Measurements from ENCODE around the gene KRT12. TPM values are rescaled to one million over a fixed set of nuclear protein-coding genes. Genes with fewer than 3 reads are reported as not detected.

Gene KRT12
- polyA plus RNA-seq, 1 donor (not counting 4 experiments of a cell fraction or from before 2014, with no cell fraction given) = not detected

GRCh38 chr17:40843242-40843641 is 23.8 kb downstream of the KRT12 start:
- TF ChIP-seq EZH2 (IDR thresholded peaks at IDR 0.05; ENCODE audit: low read length) = no peak
- no peak for TF ChIP-seq CTCF (optimal IDR thresholded peaks at IDR 0.05 in 1 of 3, IDR thresholded peaks at IDR 0.05 in 1 of 3, conservative IDR thresholded peaks at IDR 0.05 in 1 of 3; ENCODE audit: extremely low read depth in 1 of 3, insufficient read depth in 2 of 3, low read length in 3 of 3)
- no peaks in the 10 kb centered on the region for H3K27me3 ChIP-seq (ENCODE audit: control insufficient read depth, extremely low read depth, insufficient read depth, low read length)
- no peaks in the 10 kb centered on the region for H3K9me3 ChIP-seq (ENCODE audit: control insufficient read depth, low read depth, low read length)
- DNase-seq (ENCODE audit: low read depth, low spot score) = no peak
- dilution Hi-C loops (cut with MboI; ENCODE audit: extremely low pct_ligation_motif_present, low sequenced_read_pairs) = no loop called here
- no peak overlapping the region for H3K9ac ChIP-seq (ENCODE audit: control insufficient read depth, extremely low read depth, insufficient read depth, low read length)
- FAIRE-seq = no peak
- H4K20me1 ChIP-seq (ENCODE audit: control insufficient read depth, extremely low read depth, insufficient read depth, low read length) = no peaks in the 10 kb centered on the region
- H3K27ac ChIP-seq (ENCODE audit: control insufficient read depth, insufficient read depth, low read length) = no peak overlapping the region
- H3K4me2 ChIP-seq (ENCODE audit: control insufficient read depth, extremely low read depth, insufficient read depth, low read depth, low read length) = no peak overlapping the region
- no peak overlapping the region for H2AFZ ChIP-seq (ENCODE audit: control insufficient read depth, low read length)
- H3K4me1 ChIP-seq (ENCODE audit: control insufficient read depth, extremely low read depth, insufficient read depth, low read length) = no peaks in the 10 kb centered on the region
- H3K4me3 ChIP-seq (ENCODE audit: control insufficient read depth in 2 of 3, extremely low read depth in 1 of 3, insufficient read depth in 2 of 3, low read depth in 1 of 3, low read length in 3 of 3) = no peak overlapping the region
- H3K36me3 ChIP-seq (ENCODE audit: control insufficient read depth in 2 of 2, extremely low read depth in 1 of 2, insufficient read depth in 2 of 2, low read length in 2 of 2) = no peaks in the 10 kb centered on the region
- H3K9me1 ChIP-seq (ENCODE audit: control insufficient read depth, extremely low read depth, insufficient read depth, low read length) = no peaks in the 10 kb centered on the region
- H3K79me2 ChIP-seq (ENCODE audit: control insufficient read depth, insufficient read depth, low read length) = no peaks in the 10 kb centered on the region

- H3K27me3 ChIP-seq (ENCODE audit: control insufficient read depth, extremely low read depth, insufficient read depth, low read length) = no peaks in the 10 kb centered on the region
- no peak overlapping the region for H3K9ac ChIP-seq (ENCODE audit: control insufficient read depth, extremely low read depth, insufficient read depth, low read length)
- no peaks in the 10 kb centered on the region for H3K36me3 ChIP-seq (ENCODE audit: control insufficient read depth in 2 of 2, extremely low read depth in 1 of 2, insufficient read depth in 2 of 2, low read length in 2 of 2)
- H3K27ac ChIP-seq (ENCODE audit: control insufficient read depth, insufficient read depth, low read length) = no peak overlapping the region
- dilution Hi-C loops (cut with MboI; ENCODE audit: extremely low pct_ligation_motif_present, low sequenced_read_pairs) = no loop called here
- H2AFZ ChIP-seq (ENCODE audit: control insufficient read depth, low read length) = no peak overlapping the region
- TF ChIP-seq CTCF (optimal IDR thresholded peaks at IDR 0.05 in 1 of 3, IDR thresholded peaks at IDR 0.05 in 1 of 3, conservative IDR thresholded peaks at IDR 0.05 in 1 of 3; ENCODE audit: extremely low read depth in 1 of 3, insufficient read depth in 2 of 3, low read length in 3 of 3) = no peak
- no peak for TF ChIP-seq EZH2 (IDR thresholded peaks at IDR 0.05; ENCODE audit: low read length)
- H3K9me3 ChIP-seq (ENCODE audit: control insufficient read depth, low read depth, low read length) = no peaks in the 10 kb centered on the region
- H3K4me2 ChIP-seq (ENCODE audit: control insufficient read depth, extremely low read depth, insufficient read depth, low read depth, low read length) = no peak overlapping the region
- H4K20me1 ChIP-seq (ENCODE audit: control insufficient read depth, extremely low read depth, insufficient read depth, low read length) = no peaks in the 10 kb centered on the region
- no peak for DNase-seq (ENCODE audit: low read depth, low spot score)
- no peaks in the 10 kb centered on the region for H3K79me2 ChIP-seq (ENCODE audit: control insufficient read depth, insufficient read depth, low read length)
- FAIRE-seq = no peak
- no peak overlapping the region for H3K4me3 ChIP-seq (ENCODE audit: control insufficient read depth in 2 of 3, extremely low read depth in 1 of 3, insufficient read depth in 2 of 3, low read depth in 1 of 3, low read length in 3 of 3)
- no peaks in the 10 kb centered on the region for H3K9me1 ChIP-seq (ENCODE audit: control insufficient read depth, extremely low read depth, insufficient read depth, low read length)
- no peaks in the 10 kb centered on the region for H3K4me1 ChIP-seq (ENCODE audit: control insufficient read depth, extremely low read depth, insufficient read depth, low read length)
These were observed 25.8 kb downstream of the KRT12 start for GRCh38 chr17:40841246-40841645.
